ENCODE data around the gene BPIFB1. TPM values are rescaled to one million over a fixed set of nuclear protein-coding genes. Genes with fewer than 3 reads are reported as not detected.

BPIFB1 gene
- total and polyA plus RNA-seq, 9 of the 15 experiments (the other 6 are each of a cell fraction or from before 2014, with no cell fraction given), result not detected

DNA sequence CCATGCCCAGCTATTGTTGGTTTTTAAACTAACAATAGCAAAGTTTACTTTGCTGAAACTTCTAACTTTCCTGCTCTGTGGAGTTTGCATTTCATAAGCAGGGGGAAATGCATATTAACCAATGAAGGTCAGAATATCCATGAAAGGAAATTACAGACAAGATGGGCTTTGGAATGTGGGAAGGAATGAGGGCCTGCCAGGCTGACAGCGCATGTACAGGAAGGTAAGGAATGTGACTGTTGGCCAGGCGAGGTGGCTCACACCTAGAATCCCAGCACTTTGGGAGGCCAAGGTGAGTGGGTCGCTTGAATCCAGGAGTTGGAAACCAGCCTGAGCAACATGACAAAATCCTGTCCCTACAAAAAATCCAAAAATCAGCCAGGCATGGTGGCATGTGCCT is 68.7 kb downstream of the BPIFB1 start (continued):
- TF ChIP-seq NFE2L1 (tag; IDR thresholded peaks at IDR 0.05; ENCODE audit: borderline replicate concordance, low read depth) (no peak), WHSC1 (IDR thresholded peaks at IDR 0.05; ENCODE audit: low read length) (no peak), ZNF324 (CRISPR knock-in tag; IDR thresholded peaks at IDR 0.05) (no peak)
- TF ChIP-seq, protein P1, sequence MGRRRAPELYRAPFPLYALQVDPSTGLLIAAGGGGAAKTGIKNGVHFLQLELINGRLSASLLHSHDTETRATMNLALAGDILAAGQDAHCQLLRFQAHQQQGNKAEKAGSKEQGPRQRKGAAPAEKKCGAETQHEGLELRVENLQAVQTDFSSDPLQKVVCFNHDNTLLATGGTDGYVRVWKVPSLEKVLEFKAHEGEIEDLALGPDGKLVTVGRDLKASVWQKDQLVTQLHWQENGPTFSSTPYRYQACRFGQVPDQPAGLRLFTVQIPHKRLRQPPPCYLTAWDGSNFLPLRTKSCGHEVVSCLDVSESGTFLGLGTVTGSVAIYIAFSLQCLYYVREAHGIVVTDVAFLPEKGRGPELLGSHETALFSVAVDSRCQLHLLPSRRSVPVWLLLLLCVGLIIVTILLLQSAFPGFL (CRISPR knock-in tag; IDR thresholded peaks at IDR 0.05), result no peak

DNA sequence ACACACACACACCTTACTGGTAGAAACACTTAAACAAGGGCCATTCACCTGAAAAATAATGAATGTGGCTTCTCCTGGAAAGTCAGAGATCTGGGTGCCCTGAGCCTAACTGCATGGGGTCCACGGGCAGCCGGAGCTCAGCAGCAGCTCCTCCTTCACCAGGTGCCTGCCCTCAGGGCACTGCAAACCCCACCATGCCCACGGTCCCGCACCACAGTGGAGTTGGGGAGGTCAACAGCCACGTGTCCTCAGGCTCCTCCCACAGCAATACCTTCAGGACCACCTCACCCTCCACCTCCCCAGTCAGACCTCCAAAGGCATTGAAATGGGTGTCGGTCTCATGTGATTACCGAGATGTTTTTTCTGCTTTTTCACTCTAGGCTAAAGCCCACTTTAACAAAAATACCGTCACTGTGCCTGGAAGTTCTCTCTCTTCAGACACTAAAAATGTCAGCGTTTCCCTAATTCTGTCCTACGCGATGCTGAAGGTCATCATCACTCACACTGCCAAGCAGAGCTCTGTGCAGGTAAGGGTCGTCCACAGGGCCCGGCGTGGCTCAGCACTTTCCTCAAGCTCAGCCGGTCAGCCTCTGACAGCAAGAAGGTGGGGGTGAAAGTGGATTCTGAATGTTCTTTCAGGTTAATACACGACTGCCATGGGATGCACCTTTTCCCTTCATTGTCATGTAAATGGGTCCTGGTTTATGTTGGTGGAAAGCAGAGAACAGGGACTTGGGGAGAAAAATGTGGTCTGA is 69.4 kb downstream of the BPIFB1 start:
- H3K9me3 ChIP-seq (replicated peaks; ENCODE audit: control insufficient read depth, insufficient read depth, low read depth, low read length), result no peaks in the 10 kb centered on the region
- no peak overlapping the region for H3K4me2 ChIP-seq (ENCODE audit: insufficient read depth, low read length)
- no peaks in the 10 kb centered on the region; the same call in 1 of the 2 replicates for H4K20me1 ChIP-seq (replicated peaks; ENCODE audit: control insufficient read depth, insufficient read depth, low read length)
- intact Hi-C loops (cut with micrococcal nuclease), result no loop called here
- H3K27ac ChIP-seq (ENCODE audit: extremely low read depth, low read depth, low read length), result no peak overlapping the region
- H3K27me3 ChIP-seq (ENCODE audit: control insufficient read depth in 2 of 2, insufficient read depth in 2 of 2, low read length in 2 of 2), result no peaks in the 10 kb centered on the region
- ChIA-PET POLR2A (interaction anchor here (0.6 kb wide), 1 partner anchor 114 kb away, joined by 4 read pairs; no protein-coding TSS in a partner anchor), CTCF (ENCODE audit: low intra/inter-chr PET ratio) (no interaction called here)
- no peak overlapping the region for H3K4me3 ChIP-seq
- WGBS (ENCODE audit: insufficient coverage, low coverage, missing lambda C conversion rate), result 72% methylated on average over 15 of the region's 16 CpGs
- no peaks in the 10 kb centered on the region; a peak in 1 of 5 replicates for H3K4me1 ChIP-seq (replicated peaks in 1 of 2; ENCODE audit: control insufficient read depth in 2 of 2, insufficient read depth in 2 of 2, low read length in 2 of 2)
- peaks cover 7% of the 10 kb centered on the region for H3K36me3 ChIP-seq (ENCODE audit: control insufficient read depth, insufficient read depth, low read length)
- ATAC-seq, result no peak
- no peaks in the 10 kb centered on the region for H3K9me1 ChIP-seq (ENCODE audit: control insufficient read depth, insufficient read depth, low read length)
- in situ Hi-C loops (cut with MboI), result no loop called here
- H3K9ac ChIP-seq (ENCODE audit: insufficient read depth in 1 of 2, low read depth in 2 of 2, low read length in 2 of 2), result no peak overlapping the region
- DNase-seq (ENCODE audit: extremely low read depth in 1 of 4, low spot score in 3 of 4), result no peak
- no peak overlapping the region for H2AFZ ChIP-seq (ENCODE audit: low read depth, low read length)
- FAIRE-seq, result no peak
- BruUV-seq (replicated peaks), result no TSS peak
- no peaks in the 10 kb centered on the region for H3K79me2 ChIP-seq (ENCODE audit: control insufficient read depth, insufficient read depth, low read length)
- TF ChIP-seq YY1 (IDR thresholded peaks at IDR 0.05; ENCODE audit: borderline replicate concordance in 1 of 3, control insufficient read depth in 1 of 3, extremely low read depth in 1 of 3, insufficient read depth in 3 of 3, insufficient read length in 1 of 3, insufficient replicate concordance in 2 of 3, low read depth in 1 of 3, low read length in 2 of 3) (no peak), NCOA1 (IDR thresholded peaks at IDR 0.05; ENCODE audit: low read depth) (no peak), ASH1L (IDR thresholded peaks at IDR 0.05; ENCODE audit: borderline replicate concordance, low read depth, partially characterized antibody) (no peak), HNRNPUL1 (IDR thresholded peaks at IDR 0.05; ENCODE audit: low read length) (no peak), RBM22 (IDR thresholded peaks at IDR 0.05; ENCODE audit: low read depth, low read length, poor library complexity, severe bottlenecking) (no peak), BRD4 (IDR thresholded peaks at IDR 0.05) (no peak), GABPB2 (CRISPR knock-in tag; conservative IDR thresholded peaks at IDR 0.05) (no peak), KDM5B (IDR thresholded peaks at IDR 0.05; ENCODE audit: insufficient replicate concordance, low read depth, low read length) (no peak), POLR3G (IDR thresholded peaks at IDR 0.05; ENCODE audit: extremely low read depth, insufficient read length, insufficient replicate concordance) (no peak), ETS2 (tag; IDR thresholded peaks at IDR 0.05; ENCODE audit: borderline replicate concordance, poor library complexity, severe bottlenecking) (no peak)
- TF ChIP-seq, protein P2, sequence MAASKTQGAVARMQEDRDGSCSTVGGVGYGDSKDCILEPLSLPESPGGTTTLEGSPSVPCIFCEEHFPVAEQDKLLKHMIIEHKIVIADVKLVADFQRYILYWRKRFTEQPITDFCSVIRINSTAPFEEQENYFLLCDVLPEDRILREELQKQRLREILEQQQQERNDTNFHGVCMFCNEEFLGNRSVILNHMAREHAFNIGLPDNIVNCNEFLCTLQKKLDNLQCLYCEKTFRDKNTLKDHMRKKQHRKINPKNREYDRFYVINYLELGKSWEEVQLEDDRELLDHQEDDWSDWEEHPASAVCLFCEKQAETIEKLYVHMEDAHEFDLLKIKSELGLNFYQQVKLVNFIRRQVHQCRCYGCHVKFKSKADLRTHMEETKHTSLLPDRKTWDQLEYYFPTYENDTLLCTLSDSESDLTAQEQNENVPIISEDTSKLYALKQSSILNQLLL (CRISPR knock-in tag; IDR thresholded peaks at IDR 0.05; ENCODE audit: borderline replicate concordance), result no peak
- TF ChIP-seq, protein P3, sequence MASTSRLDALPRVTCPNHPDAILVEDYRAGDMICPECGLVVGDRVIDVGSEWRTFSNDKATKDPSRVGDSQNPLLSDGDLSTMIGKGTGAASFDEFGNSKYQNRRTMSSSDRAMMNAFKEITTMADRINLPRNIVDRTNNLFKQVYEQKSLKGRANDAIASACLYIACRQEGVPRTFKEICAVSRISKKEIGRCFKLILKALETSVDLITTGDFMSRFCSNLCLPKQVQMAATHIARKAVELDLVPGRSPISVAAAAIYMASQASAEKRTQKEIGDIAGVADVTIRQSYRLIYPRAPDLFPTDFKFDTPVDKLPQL (IDR thresholded peaks at IDR 0.05; ENCODE audit: extremely low read depth, insufficient read length), result no peak

All from K562 (cell line).